RWPE2 (cell line): ENCODE data around the gene NKX2-2.

Experiments used
- ATAC-seq: fragments of 200-7000 bp; cut with Tn5 transposase; 3 replicates; pipeline ENCODE4 v1.9.1; 2021; ENCODE audit warnings: low read depth
- DNase-seq: peaks from one replicate; pipeline ENCODE4 v3.0.0-alpha.2; 2020; ENCODE audit warnings: low spot score
- H3K27ac ChIP-seq: fragments of 450-650 bp; 2 replicates; pipeline ENCODE4 v1.5.1; 2017; ENCODE audit warnings: mild to moderate bottlenecking; ENCODE audit not compliant: poor library complexity, severe bottlenecking
- H3K27me3 ChIP-seq: fragments of 250-450 bp; sonication (Bioruptor Pico); 2 replicates; pipeline ENCODE4 v1.5.1; 2021; ENCODE audit warnings: mild to moderate bottlenecking, moderate library complexity; ENCODE audit not compliant: insufficient read depth, poor library complexity, severe bottlenecking
- H3K36me3 ChIP-seq: fragments of 250-450 bp; sonication (Bioruptor Pico); 2 replicates; pipeline ENCODE4 v1.5.1; 2020; ENCODE audit warnings: low read depth, mild to moderate bottlenecking, moderate library complexity
- H3K4me1 ChIP-seq: fragments of 250-450 bp; sonication (Bioruptor Pico); 2 replicates; pipeline ENCODE4 v1.5.1; 2021; ENCODE audit warnings: mild to moderate bottlenecking, moderate library complexity; ENCODE audit not compliant: insufficient read depth, poor library complexity, severe bottlenecking
- H3K4me3 ChIP-seq: fragments of 250-450 bp; sonication (Bioruptor Pico); 2 replicates; pipeline ENCODE4 v1.5.1; 2021; ENCODE audit warnings: mild to moderate bottlenecking, moderate library complexity; ENCODE audit not compliant: severe bottlenecking
- H3K9me3 ChIP-seq: fragments of 250-450 bp; sonication (Bioruptor Pico); 2 replicates; pipeline ENCODE4 v1.5.1; 2021; ENCODE audit warnings: mild to moderate bottlenecking, moderate library complexity; ENCODE audit not compliant: severe bottlenecking
- CTCF ChIP-seq: fragments of 450-650 bp; IDR thresholded peaks from one replicate; pipeline ENCODE4 v1.5.1; 2017; ENCODE audit warnings: mild to moderate bottlenecking, moderate library complexity; ENCODE audit not compliant: poor library complexity, severe bottlenecking

The NKX2-2 gene

DNA sequence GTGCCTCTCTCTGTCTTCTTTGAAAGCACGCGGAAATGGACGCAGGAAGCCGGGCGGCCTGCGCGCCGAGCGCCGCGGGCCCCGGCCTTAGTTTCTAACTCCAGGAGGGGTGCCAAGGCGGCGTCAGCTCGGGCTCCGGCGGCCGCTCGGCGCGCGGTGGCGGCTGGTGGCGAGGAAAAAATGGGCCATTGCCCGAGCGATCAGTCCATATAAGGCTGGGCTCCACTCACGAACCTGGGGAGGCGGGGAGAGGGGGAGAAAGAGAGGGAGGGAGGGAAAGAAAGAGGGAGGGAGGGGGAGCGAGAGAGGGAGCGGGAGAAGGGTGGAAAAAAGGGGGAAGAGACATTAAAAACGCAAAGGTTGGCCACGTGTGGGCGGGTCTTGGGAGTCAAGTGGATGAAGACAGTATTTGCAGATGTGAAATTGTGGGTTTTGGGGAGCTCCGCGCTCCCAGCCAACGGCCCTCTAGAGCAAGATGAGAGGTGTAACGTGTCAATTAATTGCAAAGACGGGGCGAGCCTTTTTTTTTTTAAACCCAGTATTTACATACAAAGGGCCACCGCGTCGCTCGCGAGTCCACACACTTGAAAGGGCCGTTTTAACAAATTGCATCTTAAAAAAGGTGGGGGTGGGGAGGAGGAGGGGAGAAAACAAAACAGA lies at the start of gene NKX2-2:
TSS of gene NKX2-2 (minus strand) at position 184 of the 660 bp plus-strand sequence. CDS start 395 bp downstream, outside the sequence.
- Histone ChIP-seq H3K4me1 (no peaks in the 10 kb centered on the region), H3K36me3 (no peaks in the 10 kb centered on the region), H3K4me3 (no peak within 1 kb of the TSS), H3K27ac (no peak within 1 kb of the TSS), H3K27me3 (peaks cover 94% of the 10 kb centered on the region), H3K9me3 (no peaks in the 10 kb centered on the region)
- no peak for TF ChIP-seq CTCF
- DNase-seq: no peak
- no peak for ATAC-seq

GRCh38 chr20:21562656-21563055 lies 48.8 kb upstream of the NKX2-2 start:
- Histone ChIP-seq H3K36me3 (no peaks in the 10 kb centered on the region), H3K9me3 (no peaks in the 10 kb centered on the region), H3K27ac (no peak overlapping the region), H3K4me1 (no peaks in the 10 kb centered on the region), H3K27me3 (peaks cover 61% of the 10 kb centered on the region), H3K4me3 (no peak overlapping the region)
- no peak for ATAC-seq
- no peak for TF ChIP-seq CTCF
- DNase-seq: no peak

DNA sequence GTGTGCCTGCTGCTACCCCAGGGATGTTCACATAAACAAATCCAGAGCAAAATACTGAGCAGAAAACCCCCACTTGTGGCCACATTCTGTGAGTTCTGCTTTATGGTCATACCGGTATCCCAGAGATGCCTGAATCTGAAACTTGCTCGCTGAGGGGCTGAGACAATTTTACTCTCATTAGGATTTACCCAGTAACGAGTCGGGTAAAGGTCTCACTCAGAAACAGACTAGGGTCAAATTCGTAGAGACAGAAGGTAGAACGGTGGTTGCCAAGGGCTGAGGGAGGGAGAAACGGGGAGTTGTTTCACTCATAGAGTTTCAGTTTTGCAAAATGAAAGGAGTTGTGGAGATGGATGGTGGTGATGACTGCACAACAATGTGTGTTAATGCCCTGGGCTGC lies 45.4 kb upstream of the NKX2-2 start:
- H3K9me3 ChIP-seq: no peaks in the 10 kb centered on the region
- ATAC-seq (no peak), DNase-seq (no peak)
- peaks cover 49% of the 10 kb centered on the region for H3K27me3 ChIP-seq
- H3K27ac ChIP-seq: no peak overlapping the region
- H3K4me1 ChIP-seq: no peaks in the 10 kb centered on the region
- no peak overlapping the region for H3K4me3 ChIP-seq
- TF ChIP-seq CTCF: no peak
- no peaks in the 10 kb centered on the region for H3K36me3 ChIP-seq

DNA sequence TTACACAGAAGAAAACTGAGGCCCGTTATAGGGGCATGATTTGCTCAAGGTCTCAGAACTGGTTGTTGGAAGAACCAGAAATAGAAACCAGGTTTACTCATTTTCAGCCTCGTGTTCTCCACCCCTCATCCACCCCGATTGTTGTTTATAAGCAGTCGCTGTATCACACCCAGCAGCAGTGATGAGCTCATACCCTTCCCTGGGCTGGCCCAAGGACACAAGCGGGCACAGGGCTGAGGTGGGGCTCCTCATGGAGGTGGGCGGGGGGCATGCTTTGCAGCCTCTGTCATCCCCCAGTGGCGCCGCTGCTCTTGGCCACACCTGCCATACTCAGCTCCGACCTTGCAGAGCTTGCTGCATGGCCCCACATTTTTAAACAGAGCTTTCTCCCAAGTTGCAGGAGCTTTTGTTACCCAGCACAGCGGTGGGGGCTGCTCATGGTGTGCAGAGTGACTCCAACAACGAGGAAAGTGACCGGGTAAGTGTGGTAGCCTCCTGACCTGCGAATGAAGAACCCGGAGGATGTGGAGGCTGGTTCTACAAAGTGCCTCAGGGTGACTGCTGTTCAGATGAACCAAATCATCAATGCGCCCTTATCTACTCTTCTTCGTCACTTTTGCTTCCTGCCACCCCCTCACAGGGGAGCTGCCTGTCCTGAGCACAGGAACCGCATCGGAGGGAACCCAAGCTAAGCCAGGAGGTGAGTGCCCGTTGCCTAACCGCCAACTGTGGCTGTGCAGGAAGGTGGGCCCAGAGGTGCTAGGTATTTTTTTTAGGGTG lies 43.6 kb upstream of the NKX2-2 start:
- ATAC-seq (no peak), DNase-seq (no peak)
- Histone ChIP-seq H3K27ac (no peak overlapping the region), H3K36me3 (no peaks in the 10 kb centered on the region), H3K4me3 (no peak overlapping the region), H3K27me3 (peaks cover 50% of the 10 kb centered on the region), H3K4me1 (no peaks in the 10 kb centered on the region), H3K9me3 (no peaks in the 10 kb centered on the region)
- TF ChIP-seq CTCF: no peak

GRCh38 chr20:21556398-21556797 lies 42.5 kb upstream of the NKX2-2 start:
- H3K4me1 ChIP-seq: no peaks in the 10 kb centered on the region
- no peak for TF ChIP-seq CTCF
- ATAC-seq (no peak), DNase-seq (no peak)
- no peak overlapping the region for H3K4me3 ChIP-seq
- H3K27ac ChIP-seq: no peak overlapping the region
- H3K9me3 ChIP-seq: no peaks in the 10 kb centered on the region
- H3K36me3 ChIP-seq: no peaks in the 10 kb centered on the region
- peaks cover 50% of the 10 kb centered on the region for H3K27me3 ChIP-seq
